A673 (cell line): Measurements from ENCODE around the gene SCYGR7.
"Not testable (repeated sequence)": the region's sequence is repeated elsewhere in the genome, so short reads cannot be mapped to it uniquely, and the experiment has no call there.

ENCODE experiments used
- CTCF ChIP-seq: fragments of 300-800, 200-600 bp; sonication (generic); conservative IDR thresholded peaks from 2 replicates; pipeline ENCODE4 v1.5.1; 2017; ENCODE audit warnings: low read depth, mild to moderate bottlenecking, antibody characterized with exemption, low read length, moderate library complexity, mixed read lengths
- EZH2 ChIP-seq: fragments of 200-600 bp; sonication (generic); IDR thresholded peaks from 2 replicates; pipeline ENCODE4 v1.6.1; 2017; ENCODE audit warnings: borderline replicate concordance, low read depth, mild to moderate bottlenecking, mixed read lengths, antibody characterized with exemption, low read length; ENCODE audit not compliant: poor library complexity, severe bottlenecking

GRCh38 chr2:227756261-227756660 is 28.1 kb downstream of the SCYGR7 start:
- not testable (repeated sequence) for TF ChIP-seq CTCF, EZH2
